ENCODE results near the gene P2RX6. TPM values are rescaled to one million over a fixed set of nuclear protein-coding genes. Genes with fewer than 3 reads are reported as not detected.

The P2RX6 gene
- total RNA-seq, 2 donors from 2014 or later = 0.81 TPM; not detected in 1

- H3K4me3 ChIP-seq = peak overlapping the region; percentile 72
- no peaks in the 10 kb centered on the region for H3K27me3 ChIP-seq (replicated peaks; ENCODE audit: insufficient read depth)
- H3K9me3 ChIP-seq = no peaks in the 10 kb centered on the region
- peak overlapping the region in 1 of 2 donors; percentile 55 for H3K27ac ChIP-seq
- peak; percentile 64 for ATAC-seq (ENCODE audit: insufficient number of reproducible peaks, low FRiP score, low read depth)
- peak; percentile 42 for DNase-seq (ENCODE audit: low spot score)
- no peaks in the 10 kb centered on the region for H3K36me3 ChIP-seq
- peaks cover 15 to 26% of the 10 kb centered on the region in 2 donors for H3K4me1 ChIP-seq (ENCODE audit: control insufficient read depth in 1 of 2, low read depth in 2 of 2)
- no peak for TF ChIP-seq CTCF (IDR thresholded peaks at IDR 0.05)
Observed at GRCh38 chr22:21014202-21014725, 701 bp upstream of the P2RX6 start.

GRCh38 chr22:21015466-21016006, 571 bp downstream of the P2RX6 start:
- Histone ChIP-seq H3K27me3 (replicated peaks; ENCODE audit: insufficient read depth) (no peaks in the 10 kb centered on the region), H3K36me3 (no peaks in the 10 kb centered on the region), H3K27ac (no peak overlapping the region), H3K4me1 (ENCODE audit: control insufficient read depth in 1 of 2, low read depth in 2 of 2) (peaks cover 15 to 26% of the 10 kb centered on the region in 2 donors), H3K4me3 (peak overlapping the region; percentile 72), H3K9me3 (no peaks in the 10 kb centered on the region)
- ATAC-seq (ENCODE audit: insufficient number of reproducible peaks, low FRiP score, low read depth) (no peak), DNase-seq (ENCODE audit: low spot score) (no peak)
- no peak for TF ChIP-seq CTCF (IDR thresholded peaks at IDR 0.05)

GRCh38 chr22:21016644-21017420, 1.9 kb downstream of the P2RX6 start:
- no peak for ATAC-seq (ENCODE audit: insufficient number of reproducible peaks, low FRiP score, low read depth)
- H3K4me3 ChIP-seq = no peak overlapping the region

GRCh38 chr22:21018314-21018713, 3.3 kb downstream of the P2RX6 start:
- Histone ChIP-seq H3K9me3 (no peaks in the 10 kb centered on the region), H3K27ac (no peak overlapping the region), H3K27me3 (replicated peaks; ENCODE audit: insufficient read depth) (no peaks in the 10 kb centered on the region), H3K36me3 (no peaks in the 10 kb centered on the region), H3K4me1 (ENCODE audit: control insufficient read depth in 1 of 2, low read depth in 2 of 2) (peaks cover 15 to 26% of the 10 kb centered on the region in 2 donors), H3K4me3 (no peak overlapping the region)
- no peak for TF ChIP-seq CTCF (IDR thresholded peaks at IDR 0.05)
- DNase-seq (ENCODE audit: low spot score) = no peak
- ATAC-seq (ENCODE audit: insufficient number of reproducible peaks, low FRiP score, low read depth) = no peak

More at GRCh38 chr22:21016644-21017420, 1.9 kb downstream of the P2RX6 start:
- H3K36me3 ChIP-seq = no peaks in the 10 kb centered on the region
- H3K9me3 ChIP-seq = no peaks in the 10 kb centered on the region
- no peak for TF ChIP-seq CTCF (IDR thresholded peaks at IDR 0.05)
- no peak for DNase-seq (ENCODE audit: low spot score)
- no peaks in the 10 kb centered on the region for H3K27me3 ChIP-seq (replicated peaks; ENCODE audit: insufficient read depth)
- H3K27ac ChIP-seq = no peak overlapping the region
- peaks cover 15 to 26% of the 10 kb centered on the region in 2 donors for H3K4me1 ChIP-seq (ENCODE audit: control insufficient read depth in 1 of 2, low read depth in 2 of 2)

- DNase-seq (ENCODE audit: low spot score) (no peak), ATAC-seq (ENCODE audit: insufficient number of reproducible peaks, low FRiP score, low read depth) (no peak)
- no peaks in the 10 kb centered on the region for H3K9me3 ChIP-seq
- H3K27me3 ChIP-seq (replicated peaks; ENCODE audit: insufficient read depth) = no peaks in the 10 kb centered on the region
- H3K4me1 ChIP-seq (ENCODE audit: control insufficient read depth in 1 of 2, low read depth in 2 of 2) = peaks cover 0 to 1% of the 10 kb centered on the region in 2 donors
- H3K4me3 ChIP-seq = no peak overlapping the region
- no peak overlapping the region for H3K27ac ChIP-seq
- H3K36me3 ChIP-seq = no peaks in the 10 kb centered on the region
- TF ChIP-seq CTCF (IDR thresholded peaks at IDR 0.05) = no peak
Observed at GRCh38 chr22:21020802-21021429, 6.0 kb downstream of the P2RX6 start.

Measured in thoracic aorta (tissue), 2 donors.